OCI-LY3 (cell line): ENCODE data around the gene TTLL9.

Experiments used
- H2AFZ ChIP-seq: fragments of 200-600, 300-600 bp; shearing (Covaris generic); 2 replicates; pipeline ENCODE4 v1.6.0; 2014; ENCODE audit warnings: antibody characterized with exemption, low read depth, low read length
- H3K27ac ChIP-seq: fragments of 200-600, 300-600 bp; sonication (generic); 2 replicates; pipeline ENCODE4 v1.5.1; 2014; ENCODE audit warnings: mild to moderate bottlenecking, low read length, moderate library complexity, mixed read lengths
- H3K27me3 ChIP-seq: fragments of 200-600, 300-600 bp; sonication (generic); 2 replicates; pipeline ENCODE4 v1.6.1; 2014; ENCODE audit warnings: low read depth, low read length, mixed read lengths
- H3K36me3 ChIP-seq: fragments of 200-600, 300-600 bp; sonication (generic); replicated peaks from 2 replicates; pipeline ENCODE3; 2014; ENCODE audit warnings: low read depth, low read length, mixed read lengths
- H3K4me1 ChIP-seq: fragments of 300-600, 200-600 bp; sonication (generic); 2 replicates; pipeline ENCODE4 v1.6.1; 2014; ENCODE audit warnings: low read length, mixed read lengths
- H3K4me2 ChIP-seq: fragments of 200-600, 300-600 bp; sonication (generic); 2 replicates; pipeline ENCODE4 v1.6.1; 2014; ENCODE audit warnings: low read length, mixed read lengths
- H3K4me3 ChIP-seq: fragments of 300-600, 200-600 bp; sonication (generic); 2 replicates; pipeline ENCODE4 v1.5.1; 2014; ENCODE audit warnings: antibody characterized with exemption, mild to moderate bottlenecking, low read length, moderate library complexity
- H3K79me2 ChIP-seq: fragments of 300-600, 200-600 bp; shearing (Covaris generic); 2 replicates; pipeline ENCODE4 v1.6.1; 2014; ENCODE audit warnings: mild to moderate bottlenecking, low read length, mixed read lengths
- H3K9ac ChIP-seq: fragments of 300-600, 200-600 bp; shearing (Covaris generic); 2 replicates; pipeline ENCODE4 v1.6.0; 2014; ENCODE audit warnings: mild to moderate bottlenecking, low read length, moderate library complexity
- H3K9me3 ChIP-seq: fragments of 200-600, 300-600 bp; shearing (Covaris generic); 2 replicates; pipeline ENCODE4 v1.6.1; 2014; ENCODE audit warnings: low read length, mixed read lengths; ENCODE audit not compliant: insufficient read depth
- H4K20me1 ChIP-seq: fragments of 200-600, 300-600 bp; sonication (generic); 2 replicates; pipeline ENCODE4 v1.6.1; 2016; ENCODE audit warnings: low read length, mixed read lengths; ENCODE audit not compliant: insufficient read depth
- EZH2phosphoT487 ChIP-seq: fragments of 200-600 bp; shearing (Covaris generic); IDR thresholded peaks from 2 replicates; pipeline ENCODE4 v1.6.1; 2018; ENCODE audit warnings: antibody characterized with exemption, mixed run types, low read depth
- TF ChIP-seq, protein P1 (sequence below): fragments of 200-600, 300-600 bp; sonication (generic); IDR thresholded peaks from 2 replicates; pipeline ENCODE4 v1.5.1; 2014; ENCODE audit warnings: antibody characterized with exemption, low read length, low read depth

Gene TTLL9

DNA sequence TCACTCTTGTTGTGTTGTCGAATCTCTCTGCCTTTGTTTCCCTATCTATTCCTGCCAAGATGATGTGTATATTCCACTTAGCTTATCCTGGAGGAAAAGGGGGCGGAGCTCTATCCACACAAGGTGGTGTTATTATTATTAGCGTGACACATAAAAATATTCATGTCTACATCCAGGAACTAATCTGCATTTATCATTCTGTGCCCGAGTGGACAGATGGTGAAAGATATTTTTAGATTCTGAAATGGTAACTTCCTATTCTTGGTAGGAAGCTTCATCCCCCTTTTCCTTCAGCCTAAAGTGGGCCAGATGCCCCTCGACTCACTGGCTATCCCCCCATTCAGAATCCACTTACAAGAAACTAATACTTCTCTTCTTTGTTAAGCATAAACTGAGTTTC lies 99.6 kb downstream of the TTLL9 start:
- H3K36me3 ChIP-seq: no peaks in the 10 kb centered on the region
- H2AFZ ChIP-seq: no peak overlapping the region
- TF ChIP-seq EZH2phosphoT487: no peak
- TF ChIP-seq, protein P1, sequence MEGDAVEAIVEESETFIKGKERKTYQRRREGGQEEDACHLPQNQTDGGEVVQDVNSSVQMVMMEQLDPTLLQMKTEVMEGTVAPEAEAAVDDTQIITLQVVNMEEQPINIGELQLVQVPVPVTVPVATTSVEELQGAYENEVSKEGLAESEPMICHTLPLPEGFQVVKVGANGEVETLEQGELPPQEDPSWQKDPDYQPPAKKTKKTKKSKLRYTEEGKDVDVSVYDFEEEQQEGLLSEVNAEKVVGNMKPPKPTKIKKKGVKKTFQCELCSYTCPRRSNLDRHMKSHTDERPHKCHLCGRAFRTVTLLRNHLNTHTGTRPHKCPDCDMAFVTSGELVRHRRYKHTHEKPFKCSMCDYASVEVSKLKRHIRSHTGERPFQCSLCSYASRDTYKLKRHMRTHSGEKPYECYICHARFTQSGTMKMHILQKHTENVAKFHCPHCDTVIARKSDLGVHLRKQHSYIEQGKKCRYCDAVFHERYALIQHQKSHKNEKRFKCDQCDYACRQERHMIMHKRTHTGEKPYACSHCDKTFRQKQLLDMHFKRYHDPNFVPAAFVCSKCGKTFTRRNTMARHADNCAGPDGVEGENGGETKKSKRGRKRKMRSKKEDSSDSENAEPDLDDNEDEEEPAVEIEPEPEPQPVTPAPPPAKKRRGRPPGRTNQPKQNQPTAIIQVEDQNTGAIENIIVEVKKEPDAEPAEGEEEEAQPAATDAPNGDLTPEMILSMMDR: no peak
- H3K79me2 ChIP-seq: no peaks in the 10 kb centered on the region
- no peak overlapping the region for H3K27ac ChIP-seq
- no peak overlapping the region for H3K9ac ChIP-seq
- H3K4me1 ChIP-seq: no peaks in the 10 kb centered on the region
- peaks cover 60% of the 10 kb centered on the region for H3K27me3 ChIP-seq
- no peaks in the 10 kb centered on the region for H3K9me3 ChIP-seq
- peaks cover 15% of the 10 kb centered on the region for H4K20me1 ChIP-seq
- H3K4me2 ChIP-seq: no peak overlapping the region
- no peak overlapping the region for H3K4me3 ChIP-seq

DNA sequence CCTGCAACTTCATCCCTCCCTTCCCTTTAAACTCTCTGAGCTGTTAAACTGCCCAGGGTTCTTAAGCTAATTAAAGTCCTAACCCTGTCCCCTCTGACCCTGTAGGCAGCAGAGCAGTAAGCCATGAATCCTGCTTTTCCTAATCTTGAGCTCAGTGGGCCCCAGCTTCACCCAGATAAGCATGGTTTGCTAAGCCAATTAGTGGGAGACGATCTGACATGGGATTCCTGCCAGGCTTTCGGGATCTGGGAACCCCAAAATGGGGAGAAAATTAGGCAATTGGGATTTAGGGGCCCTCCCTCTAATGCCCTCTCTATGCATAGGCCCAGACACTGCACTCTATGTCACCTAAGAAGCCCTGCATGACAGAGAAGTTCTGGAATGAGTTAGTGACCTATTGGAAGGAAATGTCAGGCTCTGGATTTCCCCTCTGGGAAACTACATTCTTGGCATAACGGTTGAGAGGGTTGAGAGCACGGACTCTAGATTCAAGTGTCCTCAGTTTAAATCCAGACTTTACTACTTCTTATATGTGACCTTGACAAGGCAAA lies 102.1 kb downstream of the TTLL9 start:
- Histone ChIP-seq H3K4me2 (no peak overlapping the region), H4K20me1 (peaks cover 15% of the 10 kb centered on the region), H3K9me3 (no peaks in the 10 kb centered on the region), H3K36me3 (no peaks in the 10 kb centered on the region), H3K4me1 (no peaks in the 10 kb centered on the region), H3K27ac (no peak overlapping the region), H2AFZ (no peak overlapping the region), H3K27me3 (peaks cover 43% of the 10 kb centered on the region), H3K79me2 (no peaks in the 10 kb centered on the region), H3K9ac (no peak overlapping the region), H3K4me3 (no peak overlapping the region)
- TF ChIP-seq, protein P1: no peak
- TF ChIP-seq EZH2phosphoT487: no peak

DNA sequence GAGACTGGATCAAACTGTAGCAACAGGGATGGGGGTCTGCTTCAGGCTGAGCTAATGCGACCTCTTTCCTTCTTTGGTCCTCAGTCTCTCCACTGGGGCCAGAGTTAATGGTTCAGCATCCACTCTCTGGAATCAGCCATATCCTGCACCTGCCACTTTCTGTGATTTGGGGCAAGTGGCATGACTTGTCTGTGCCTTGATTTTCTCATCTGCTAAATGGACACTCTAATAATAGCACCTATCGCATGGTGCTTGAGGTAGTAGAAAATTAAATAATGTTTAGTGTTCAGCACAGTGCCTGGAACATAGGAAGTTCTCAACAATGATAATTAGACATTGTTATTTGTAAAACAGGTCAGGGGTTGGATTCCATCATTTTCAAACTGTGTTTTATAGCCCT lies 103.9 kb downstream of the TTLL9 start:
- H3K79me2 ChIP-seq: no peaks in the 10 kb centered on the region
- no peaks in the 10 kb centered on the region for H3K36me3 ChIP-seq
- no peaks in the 10 kb centered on the region for H3K9me3 ChIP-seq
- no peak overlapping the region for H3K4me2 ChIP-seq
- peaks cover 7% of the 10 kb centered on the region for H4K20me1 ChIP-seq
- peaks cover 37% of the 10 kb centered on the region for H3K27me3 ChIP-seq
- H2AFZ ChIP-seq: no peak overlapping the region
- no peak overlapping the region for H3K9ac ChIP-seq
- H3K4me1 ChIP-seq: no peaks in the 10 kb centered on the region
- H3K27ac ChIP-seq: no peak overlapping the region
- no peak for TF ChIP-seq EZH2phosphoT487
- TF ChIP-seq, protein P1: no peak
- no peak overlapping the region for H3K4me3 ChIP-seq

DNA sequence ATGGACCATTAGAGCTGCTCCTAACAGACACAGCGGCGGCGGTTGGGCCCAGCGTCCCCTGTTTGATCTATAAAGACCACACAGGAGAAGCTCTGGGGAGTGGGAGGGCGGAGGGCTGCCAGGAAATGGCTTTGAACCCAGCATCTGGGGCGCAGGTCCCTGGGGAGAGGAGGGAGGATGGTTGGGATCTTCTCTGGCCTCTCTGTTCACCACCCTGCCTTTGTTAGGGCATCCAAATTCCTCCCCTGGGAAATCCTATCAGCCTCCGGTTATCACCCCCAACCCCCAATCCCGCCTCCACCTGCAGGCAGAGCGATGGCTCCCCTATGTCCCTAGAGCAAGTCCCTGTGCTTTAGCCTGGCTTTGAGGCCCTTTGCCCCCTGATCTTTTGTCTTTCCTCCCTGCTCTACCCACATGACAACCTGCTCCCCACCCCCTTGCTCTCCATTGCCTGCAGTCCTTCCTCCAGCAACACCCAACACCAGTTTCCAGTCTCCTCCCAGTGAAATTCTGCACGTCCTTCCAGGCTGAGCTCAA lies 104.6 kb downstream of the TTLL9 start:
- no peak overlapping the region for H3K4me3 ChIP-seq
- H3K36me3 ChIP-seq: no peaks in the 10 kb centered on the region
- H3K9me3 ChIP-seq: no peaks in the 10 kb centered on the region
- no peak for TF ChIP-seq EZH2phosphoT487
- TF ChIP-seq, protein P1: no peak
- H3K9ac ChIP-seq: no peak overlapping the region
- H3K4me1 ChIP-seq: no peaks in the 10 kb centered on the region
- no peak overlapping the region for H2AFZ ChIP-seq
- no peaks in the 10 kb centered on the region for H3K79me2 ChIP-seq
- H3K27ac ChIP-seq: no peak overlapping the region
- H3K4me2 ChIP-seq: no peak overlapping the region
- peaks cover 30% of the 10 kb centered on the region for H3K27me3 ChIP-seq
- H4K20me1 ChIP-seq: peaks cover 6% of the 10 kb centered on the region; the same call in 1 of the 2 replicates
